Activated naive CD8-positive, alpha-beta T cell treated with anti-CD3 and anti-CD28 coated beads for 36 hours (primary cell): ENCODE data around the gene POLR3H. TPM values are rescaled to one million over a fixed set of nuclear protein-coding genes. Genes with fewer than 3 reads are reported as not detected.

ENCODE experiments used
- DNase-seq: peaks from one replicate; pipeline ENCODE4 v3.0.0; 2021
- H3K27ac Mint-ChIP-seq: one replicate; pipeline ENCODE4 v1.8.0; 2022; ENCODE audit warnings: mild to moderate bottlenecking, moderate library complexity, mixed read lengths
- H3K27me3 Mint-ChIP-seq: one replicate; pipeline ENCODE4 v1.8.0; 2022; ENCODE audit warnings: mild to moderate bottlenecking, mixed read lengths
- H3K36me3 Mint-ChIP-seq: one replicate; pipeline ENCODE4 v1.8.0; 2021; ENCODE audit warnings: mild to moderate bottlenecking, mixed read lengths
- H3K4me1 Mint-ChIP-seq: one replicate; pipeline ENCODE4 v1.8.0; 2021; ENCODE audit warnings: mixed read lengths
- H3K4me3 Mint-ChIP-seq: one replicate; pipeline ENCODE4 v1.8.0; 2022; ENCODE audit warnings: mild to moderate bottlenecking, moderate library complexity, mixed read lengths
- H3K9me3 Mint-ChIP-seq: one replicate; pipeline ENCODE4 v1.8.0; 2022; ENCODE audit warnings: mixed read lengths
- total RNA-seq, 2 experiments: library from RNA; stranded (reverse); gene quantifications; one replicate each; pipeline ENCODE4 v1.2.3, GENCODE V29; 2021

POLR3H gene
- total RNA-seq, 2 experiments from 2014 or later: 69.2 to 70.1 TPM

GRCh38 chr22:41555325-41555982 is 11.2 kb upstream of the POLR3H start:
- Mint-ChIP-seq H3K27me3 (peaks cover 30% of the 10 kb centered on the region), H3K27ac (no peak overlapping the region), H3K4me3 (no peak overlapping the region), H3K4me1 (peaks cover 6% of the 10 kb centered on the region), H3K9me3 (no peaks in the 10 kb centered on the region), H3K36me3 (no peaks in the 10 kb centered on the region)
- no peak for DNase-seq

GRCh38 chr22:41551877-41552582 is 7.8 kb upstream of the POLR3H start:
- Mint-ChIP-seq H3K9me3 (no peaks in the 10 kb centered on the region), H3K27ac (no peak overlapping the region), H3K27me3 (peaks cover 5% of the 10 kb centered on the region), H3K4me3 (no peak overlapping the region), H3K4me1 (peaks cover 1% of the 10 kb centered on the region), H3K36me3 (no peaks in the 10 kb centered on the region)
- DNase-seq: no peak

- Mint-ChIP-seq H3K27me3 (peaks cover 5% of the 10 kb centered on the region), H3K4me3 (no peak overlapping the region), H3K4me1 (no peaks in the 10 kb centered on the region), H3K36me3 (no peaks in the 10 kb centered on the region), H3K27ac (no peak overlapping the region), H3K9me3 (no peaks in the 10 kb centered on the region)
- DNase-seq: no peak
These were observed 6.8 kb upstream of the POLR3H start for GRCh38 chr22:41550952-41551491.

GRCh38 chr22:41548830-41549211 is 4.6 kb upstream of the POLR3H start:
- Mint-ChIP-seq H3K4me1 (peaks cover 9% of the 10 kb centered on the region), H3K36me3 (peaks cover 1% of the 10 kb centered on the region), H3K9me3 (no peaks in the 10 kb centered on the region), H3K27ac (no peak overlapping the region), H3K27me3 (peaks cover 4% of the 10 kb centered on the region), H3K4me3 (no peak overlapping the region)
- no peak for DNase-seq

DNA sequence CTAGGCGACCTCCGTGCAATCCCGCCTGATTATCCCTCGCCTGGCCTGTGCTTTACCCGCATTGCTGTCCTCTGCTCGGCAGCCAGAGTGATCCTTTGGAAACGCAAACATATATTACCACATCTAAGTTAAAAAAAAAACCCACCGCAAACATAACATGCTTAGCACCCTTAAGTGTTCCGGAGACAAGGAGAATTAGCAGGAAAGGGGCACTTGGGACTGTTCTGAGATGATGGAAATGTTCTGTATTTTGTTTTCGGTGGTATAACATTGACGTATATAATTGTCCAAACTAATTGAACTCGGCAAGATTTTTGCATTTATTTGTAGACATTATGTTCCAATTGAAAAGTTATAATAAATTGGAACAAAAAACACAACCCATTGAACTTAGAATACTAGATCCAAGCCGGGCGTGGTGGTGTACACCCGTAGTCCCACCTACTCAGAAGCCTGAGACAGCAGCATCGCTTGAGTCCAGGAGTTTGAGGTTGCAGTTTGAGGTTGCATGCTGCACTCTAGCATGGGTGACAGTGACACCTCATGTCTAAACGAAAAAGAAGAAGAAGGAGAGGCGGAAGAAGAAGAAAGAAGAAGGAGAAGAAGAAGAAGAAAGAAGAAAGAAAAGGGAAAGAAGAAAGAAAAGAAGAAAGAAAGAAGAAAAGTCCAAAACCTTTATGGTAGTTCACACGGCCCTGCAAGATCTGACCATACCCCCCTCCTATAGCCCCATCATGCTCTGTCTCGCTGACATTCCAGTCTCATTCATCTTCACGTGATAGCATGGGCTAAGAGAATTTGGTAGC is 604 bp upstream of the POLR3H start:
- H3K27me3 Mint-ChIP-seq: no peaks in the 10 kb centered on the region

GRCh38 chr22:41542224-41542623 is 2.0 kb downstream of the POLR3H start:
- peak overlapping the region; percentile 95 for H3K4me3 Mint-ChIP-seq
- peak overlapping the region; percentile 89 for H3K27ac Mint-ChIP-seq
- peaks cover 46% of the 10 kb centered on the region for H3K4me1 Mint-ChIP-seq
- DNase-seq: no peak
- peaks cover 24% of the 10 kb centered on the region for H3K36me3 Mint-ChIP-seq
- H3K27me3 Mint-ChIP-seq: no peaks in the 10 kb centered on the region
- H3K9me3 Mint-ChIP-seq: no peaks in the 10 kb centered on the region

More for the DNA sequence above, 604 bp upstream of the POLR3H start:
- DNase-seq: no peak
- H3K4me3 Mint-ChIP-seq: peak overlapping the region; percentile 95
- H3K36me3 Mint-ChIP-seq: peaks cover 21% of the 10 kb centered on the region
- H3K9me3 Mint-ChIP-seq: no peaks in the 10 kb centered on the region
- H3K4me1 Mint-ChIP-seq: peaks cover 41% of the 10 kb centered on the region
- H3K27ac Mint-ChIP-seq: peak overlapping the region; percentile 89

DNA sequence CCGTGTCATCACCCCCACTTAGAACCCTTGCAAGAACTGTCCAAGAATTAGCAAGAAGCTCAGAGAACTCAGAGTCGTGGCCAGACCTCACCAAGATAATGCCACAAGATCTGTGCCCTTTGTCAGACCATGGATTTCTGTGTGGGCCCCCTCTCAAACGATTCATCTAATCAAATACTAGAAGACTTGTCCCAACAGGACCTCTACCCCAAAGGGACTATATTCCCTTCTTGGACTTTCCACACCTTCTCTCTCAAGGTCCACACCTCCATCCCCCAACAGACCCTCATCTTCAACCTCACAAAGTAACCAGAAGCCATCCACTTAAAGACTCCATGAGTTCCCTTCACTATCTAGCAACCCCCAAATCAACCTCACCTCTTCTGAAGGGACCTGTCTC is 2.8 kb downstream of the POLR3H start:
- Mint-ChIP-seq H3K4me3 (peak overlapping the region; percentile 95), H3K4me1 (peaks cover 46% of the 10 kb centered on the region), H3K36me3 (peaks cover 24% of the 10 kb centered on the region), H3K27me3 (no peaks in the 10 kb centered on the region), H3K9me3 (no peaks in the 10 kb centered on the region), H3K27ac (peak overlapping the region; percentile 36)
- DNase-seq: no peak

DNA sequence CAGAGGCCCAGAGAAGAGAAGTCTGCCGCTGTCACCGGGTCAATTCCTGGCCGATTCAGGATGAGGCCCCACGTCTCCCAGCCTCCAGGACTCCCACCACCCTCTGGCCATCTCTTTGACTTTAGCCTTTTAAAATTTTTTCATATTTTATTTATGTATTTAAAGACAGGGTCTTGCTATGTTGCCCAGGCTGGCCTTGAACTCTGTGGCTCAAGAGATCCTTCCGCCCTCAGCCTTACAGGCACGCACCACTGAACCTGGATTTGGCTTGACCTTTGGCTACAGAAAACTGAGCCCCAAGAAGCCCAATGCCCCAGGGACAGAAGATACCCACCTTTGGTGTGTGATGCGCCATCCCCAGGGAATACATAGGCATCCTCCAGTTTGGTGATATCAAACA is 3.9 kb downstream of the POLR3H start:
- no peak for DNase-seq
- Mint-ChIP-seq H3K36me3 (peaks cover 24% of the 10 kb centered on the region), H3K4me3 (no peak overlapping the region), H3K27me3 (no peaks in the 10 kb centered on the region), H3K4me1 (peaks cover 46% of the 10 kb centered on the region), H3K27ac (no peak overlapping the region), H3K9me3 (no peaks in the 10 kb centered on the region)

DNA sequence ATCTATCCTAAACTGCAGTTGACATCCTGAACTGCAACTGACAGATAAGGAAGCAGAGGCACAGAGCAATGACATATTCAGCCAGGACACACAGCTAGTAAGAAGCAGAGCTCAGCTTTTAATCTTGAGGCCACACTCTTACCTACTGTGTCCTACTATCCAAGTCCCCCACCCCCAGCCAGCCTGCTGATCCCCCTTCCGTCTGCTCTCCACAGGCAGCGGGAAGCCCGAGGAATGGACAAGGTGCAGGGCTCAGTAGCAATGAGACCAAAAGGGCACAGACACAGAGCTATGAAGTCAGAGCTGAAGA is 4.3 kb downstream of the POLR3H start:
- Mint-ChIP-seq H3K4me3 (no peak overlapping the region), H3K9me3 (no peaks in the 10 kb centered on the region), H3K27ac (no peak overlapping the region), H3K4me1 (peaks cover 45% of the 10 kb centered on the region), H3K36me3 (peaks cover 28% of the 10 kb centered on the region), H3K27me3 (no peaks in the 10 kb centered on the region)
- DNase-seq: no peak

- Mint-ChIP-seq H3K27ac (no peak overlapping the region), H3K4me3 (no peak overlapping the region), H3K9me3 (no peaks in the 10 kb centered on the region)
These were observed 4.9 kb downstream of the POLR3H start for GRCh38 chr22:41539146-41540005.

DNA sequence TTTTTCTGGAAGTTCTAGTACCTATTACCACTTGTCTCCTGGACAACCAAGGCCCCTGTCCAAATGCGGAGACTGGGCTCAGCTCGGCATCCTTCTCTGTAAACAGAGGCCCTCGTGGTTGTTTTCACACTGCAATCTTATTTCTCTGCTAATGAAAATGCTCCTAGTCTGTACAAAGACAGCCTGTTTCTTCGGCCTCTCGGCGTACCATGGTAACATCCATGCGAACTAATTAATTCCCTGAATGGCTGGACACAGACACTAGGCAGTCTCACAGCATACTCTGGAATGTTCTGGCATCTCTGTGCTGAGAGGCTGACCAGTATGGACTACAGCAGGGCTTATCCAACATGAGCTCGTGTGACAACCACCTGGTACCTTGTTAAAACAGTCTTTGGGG is 5.7 kb downstream of the POLR3H start:
- no peaks in the 10 kb centered on the region for H3K27me3 Mint-ChIP-seq
- no peak overlapping the region for H3K4me3 Mint-ChIP-seq
- no peak for DNase-seq
- H3K36me3 Mint-ChIP-seq: peaks cover 25% of the 10 kb centered on the region
- no peaks in the 10 kb centered on the region for H3K9me3 Mint-ChIP-seq
- peaks cover 39% of the 10 kb centered on the region for H3K4me1 Mint-ChIP-seq
- no peak overlapping the region for H3K27ac Mint-ChIP-seq

More at GRCh38 chr22:41539146-41540005, 4.9 kb downstream of the POLR3H start:
- Mint-ChIP-seq H3K36me3 (peaks cover 28% of the 10 kb centered on the region), H3K27me3 (no peaks in the 10 kb centered on the region), H3K4me1 (peaks cover 39% of the 10 kb centered on the region)
- no peak for DNase-seq

DNA sequence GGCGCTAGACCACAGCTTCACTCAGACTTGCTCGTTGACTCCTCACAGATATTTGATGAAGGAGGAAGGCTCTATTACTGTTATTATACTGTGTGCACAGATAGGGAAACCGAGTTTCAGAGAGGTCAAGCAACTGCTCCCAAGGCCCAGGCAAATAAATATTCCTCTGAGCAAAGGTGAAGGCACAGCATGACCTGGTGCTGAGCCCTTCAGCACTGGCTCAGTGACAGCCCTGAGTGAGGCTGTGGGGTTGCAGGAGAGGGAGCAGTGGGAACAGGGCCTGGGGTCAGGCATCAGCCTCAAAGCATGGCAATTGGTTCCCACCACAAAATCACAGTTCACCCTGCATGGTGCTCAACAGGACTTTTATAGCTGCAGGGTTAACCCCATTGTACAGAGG is 7.1 kb downstream of the POLR3H start:
- no peaks in the 10 kb centered on the region for H3K9me3 Mint-ChIP-seq
- no peak overlapping the region for H3K4me3 Mint-ChIP-seq
- peaks cover 28% of the 10 kb centered on the region for H3K4me1 Mint-ChIP-seq
- H3K27ac Mint-ChIP-seq: no peak overlapping the region
- H3K36me3 Mint-ChIP-seq: peaks cover 16% of the 10 kb centered on the region
- H3K27me3 Mint-ChIP-seq: no peaks in the 10 kb centered on the region
- DNase-seq: no peak

DNA sequence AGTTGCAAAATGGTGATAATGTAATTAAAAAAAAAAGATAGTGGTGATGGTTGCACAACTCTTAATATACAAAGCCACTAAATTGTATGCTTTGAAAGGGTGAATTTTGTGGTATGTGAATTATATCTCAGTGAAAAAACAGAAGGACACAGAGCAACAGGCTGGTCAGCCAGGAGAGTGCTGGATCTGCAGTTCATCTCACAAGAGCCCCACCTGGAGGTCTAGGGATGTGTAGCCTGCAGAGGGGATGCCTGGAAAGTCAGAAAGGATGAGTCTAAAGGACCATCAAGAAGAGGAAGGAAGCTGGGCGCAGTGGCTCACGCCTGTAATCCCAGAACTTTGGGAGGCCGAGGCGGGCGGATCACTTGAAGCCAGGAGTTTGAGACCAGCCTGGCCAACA is 9.0 kb downstream of the POLR3H start:
- Mint-ChIP-seq H3K4me1 (peaks cover 11% of the 10 kb centered on the region), H3K36me3 (peaks cover 14% of the 10 kb centered on the region), H3K9me3 (no peaks in the 10 kb centered on the region), H3K27me3 (no peaks in the 10 kb centered on the region), H3K27ac (peak overlapping the region; percentile 58), H3K4me3 (no peak overlapping the region)
- no peak for DNase-seq

GRCh38 chr22:41534219-41534618 is 10.1 kb downstream of the POLR3H start:
- H3K36me3 Mint-ChIP-seq: peaks cover 11% of the 10 kb centered on the region
- no peak for DNase-seq
- H3K4me3 Mint-ChIP-seq: no peak overlapping the region
- no peaks in the 10 kb centered on the region for H3K27me3 Mint-ChIP-seq
- H3K4me1 Mint-ChIP-seq: peaks cover 5% of the 10 kb centered on the region
- no peaks in the 10 kb centered on the region for H3K9me3 Mint-ChIP-seq
- no peak overlapping the region for H3K27ac Mint-ChIP-seq
